Stimulated activated effector memory CD8-positive, alpha-beta T cell treated with anti-CD3 and anti-CD28 coated beads, Interleukin-12 subunit alpha, Interleukin-12 subunit beta, amount 100 ng/mL, for 72 hours (primary cell): ENCODE results near the gene SYPL2.
A peak's percentile ranks its signal among the peaks of the same experiment; 100 is the strongest.

Experiments
- ATAC-seq: fragments of 150-1000 bp; cut with Tn5 transposase; 2 replicates; pipeline ENCODE4 v1.10.0; 2021
- DNase-seq, 2 donors: peaks; one replicate each; pipeline ENCODE4 v3.0.0; 2021 to 2022; ENCODE audit warnings: low spot score in 2 of 2
- H3K27ac Mint-ChIP-seq: one replicate; pipeline ENCODE4 v1.8.0; 2022; ENCODE audit warnings: mild to moderate bottlenecking, mixed read lengths
- H3K36me3 Mint-ChIP-seq: one replicate; pipeline ENCODE4 v1.8.0; 2022; ENCODE audit warnings: mild to moderate bottlenecking, mixed read lengths
- H3K4me1 Mint-ChIP-seq: one replicate; pipeline ENCODE4 v1.8.0; 2022; ENCODE audit warnings: mixed read lengths
- H3K4me3 Mint-ChIP-seq: one replicate; pipeline ENCODE4 v1.8.0; 2022; ENCODE audit warnings: mild to moderate bottlenecking, mixed read lengths
- H3K9me3 Mint-ChIP-seq: one replicate; pipeline ENCODE4 v1.8.0; 2022; ENCODE audit warnings: mixed read lengths

SYPL2 gene

GRCh38 chr1:109531380-109531779 lies 65.0 kb downstream of the SYPL2 start:
- Mint-ChIP-seq H3K4me1 (peaks cover 22% of the 10 kb centered on the region), H3K36me3 (no peaks in the 10 kb centered on the region), H3K9me3 (no peaks in the 10 kb centered on the region), H3K4me3 (no peak overlapping the region), H3K27ac (peak overlapping the region; percentile 58)
- DNase-seq (no peak), ATAC-seq (no peak)
